ENCODE data around the gene SUCNR1. TPM values are rescaled to one million over a fixed set of nuclear protein-coding genes. Genes with fewer than 3 reads are reported as not detected.

Gene SUCNR1, protein sequence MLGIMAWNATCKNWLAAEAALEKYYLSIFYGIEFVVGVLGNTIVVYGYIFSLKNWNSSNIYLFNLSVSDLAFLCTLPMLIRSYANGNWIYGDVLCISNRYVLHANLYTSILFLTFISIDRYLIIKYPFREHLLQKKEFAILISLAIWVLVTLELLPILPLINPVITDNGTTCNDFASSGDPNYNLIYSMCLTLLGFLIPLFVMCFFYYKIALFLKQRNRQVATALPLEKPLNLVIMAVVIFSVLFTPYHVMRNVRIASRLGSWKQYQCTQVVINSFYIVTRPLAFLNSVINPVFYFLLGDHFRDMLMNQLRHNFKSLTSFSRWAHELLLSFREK
- 1 to 10 TPM in 1 of 2 donors, under 1 TPM in 1; 0.60 to 2.5 TPM for total RNA-seq
- polyA plus RNA-seq = 1 to 10 TPM in 1 of 2 donors, under 1 TPM in 1; 0.16 to 1.7 TPM
- long read RNA-seq, donor 1, full-length matches to known transcripts = 1 of 1 reads
- long read RNA-seq, donor 1, partial matches to known transcripts = 0 of 1 reads
- long read RNA-seq, donor 1, other reads (novel, unspliced or antisense) = 0 of 1 reads
- long read RNA-seq, donor 2 = 0 reads
- long read RNA-seq, donor 3 = 0 reads
- long read RNA-seq, donor 4 = 0 reads
- long read RNA-seq, donor 5 = 0 reads

DNA sequence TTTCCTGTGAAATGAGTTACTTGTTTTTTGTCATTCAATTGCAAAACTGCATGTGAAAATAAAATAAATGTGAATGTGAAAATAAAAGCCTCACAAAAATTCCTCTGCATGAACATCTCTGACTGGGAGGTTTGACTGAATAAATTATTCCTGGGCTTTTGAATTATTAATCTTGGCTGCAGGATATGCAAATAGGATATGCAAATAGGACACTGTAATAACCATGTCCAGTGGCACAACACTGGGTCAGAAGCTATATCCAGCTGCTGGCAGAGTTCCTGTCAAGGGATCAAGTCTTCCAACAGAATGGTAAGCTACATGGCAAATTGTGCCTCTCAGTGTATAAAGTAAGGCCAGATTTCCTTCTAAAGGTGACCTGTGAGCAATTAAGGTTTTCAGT is at the start of gene SUCNR1:
Gene SUCNR1 (plus strand): TSS at position 246 of the 400 bp plus-strand sequence. CDS start 6,250 bp downstream, outside the sequence.
- no peak for ATAC-seq (ENCODE audit: insufficient read depth, low FRiP score)
- no peaks in the 10 kb centered on the region for H3K36me3 ChIP-seq (ENCODE audit: control insufficient read depth in 4 of 4, insufficient read depth in 4 of 4, low read length in 4 of 4)
- H3K4me3 ChIP-seq = no peak within 1 kb of the TSS

DNA sequence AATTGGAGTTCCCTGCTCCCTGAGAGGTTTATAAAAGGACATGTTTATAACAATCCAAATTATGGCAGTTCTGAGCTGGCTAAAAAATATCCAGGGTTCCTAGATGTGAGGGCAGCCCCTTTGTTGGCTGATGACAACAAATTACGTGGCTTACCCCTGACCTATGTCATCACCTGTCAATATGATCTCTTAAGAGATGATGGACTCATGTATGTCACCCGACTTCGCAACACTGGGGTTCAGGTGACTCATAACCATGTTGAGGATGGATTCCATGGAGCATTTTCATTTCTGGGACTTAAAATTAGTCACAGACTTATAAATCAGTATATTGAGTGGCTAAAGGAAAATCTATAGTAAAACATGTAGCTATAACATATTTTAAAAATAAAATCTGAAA is 45.6 kb upstream of the SUCNR1 start:
- TF ChIP-seq, protein P1, sequence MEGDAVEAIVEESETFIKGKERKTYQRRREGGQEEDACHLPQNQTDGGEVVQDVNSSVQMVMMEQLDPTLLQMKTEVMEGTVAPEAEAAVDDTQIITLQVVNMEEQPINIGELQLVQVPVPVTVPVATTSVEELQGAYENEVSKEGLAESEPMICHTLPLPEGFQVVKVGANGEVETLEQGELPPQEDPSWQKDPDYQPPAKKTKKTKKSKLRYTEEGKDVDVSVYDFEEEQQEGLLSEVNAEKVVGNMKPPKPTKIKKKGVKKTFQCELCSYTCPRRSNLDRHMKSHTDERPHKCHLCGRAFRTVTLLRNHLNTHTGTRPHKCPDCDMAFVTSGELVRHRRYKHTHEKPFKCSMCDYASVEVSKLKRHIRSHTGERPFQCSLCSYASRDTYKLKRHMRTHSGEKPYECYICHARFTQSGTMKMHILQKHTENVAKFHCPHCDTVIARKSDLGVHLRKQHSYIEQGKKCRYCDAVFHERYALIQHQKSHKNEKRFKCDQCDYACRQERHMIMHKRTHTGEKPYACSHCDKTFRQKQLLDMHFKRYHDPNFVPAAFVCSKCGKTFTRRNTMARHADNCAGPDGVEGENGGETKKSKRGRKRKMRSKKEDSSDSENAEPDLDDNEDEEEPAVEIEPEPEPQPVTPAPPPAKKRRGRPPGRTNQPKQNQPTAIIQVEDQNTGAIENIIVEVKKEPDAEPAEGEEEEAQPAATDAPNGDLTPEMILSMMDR (IDR thresholded peaks at IDR 0.05; ENCODE audit: control extremely low read depth, extremely low read depth) = no peak
- Histone ChIP-seq H3K4me1 (ENCODE audit: control insufficient read depth in 5 of 5, insufficient read depth in 5 of 5, low read length in 5 of 5) (no peaks in the 10 kb centered on the region), H3K27me3 (ENCODE audit: control insufficient read depth in 3 of 3, insufficient read depth in 3 of 3, low read length in 2 of 3) (no peaks in the 10 kb centered on the region), H3K36me3 (ENCODE audit: control insufficient read depth in 4 of 4, insufficient read depth in 4 of 4, low read length in 4 of 4) (no peaks in the 10 kb centered on the region), H3K9me3 (ENCODE audit: control insufficient read depth in 4 of 4, insufficient read depth in 3 of 4, low read length in 3 of 4) (no peaks in the 10 kb centered on the region), H3K27ac (ENCODE audit: low read depth in 1 of 2, low read length in 1 of 2) (no peak overlapping the region), H3K4me3 (no peak overlapping the region), H3K9ac (ENCODE audit: insufficient read depth in 1 of 2, low read length in 2 of 2) (no peak overlapping the region)
- no peak for ATAC-seq (ENCODE audit: insufficient read depth, low FRiP score)
- DNase-seq = no peak
- 91% methylated on average over 3 of the region's 3 CpGs for WGBS, 2 donors

More for the DNA sequence above, at the start of gene SUCNR1:
- Histone ChIP-seq H3K9ac (ENCODE audit: insufficient read depth in 1 of 2, low read length in 2 of 2) (no peak within 1 kb of the TSS), H3K27me3 (ENCODE audit: control insufficient read depth in 3 of 3, insufficient read depth in 3 of 3, low read length in 2 of 3) (no peaks in the 10 kb centered on the region), H3K9me3 (ENCODE audit: control insufficient read depth in 4 of 4, insufficient read depth in 3 of 4, low read length in 3 of 4) (no peaks in the 10 kb centered on the region), H3K27ac (ENCODE audit: low read depth in 1 of 2, low read length in 1 of 2) (no peak within 1 kb of the TSS), H3K4me1 (ENCODE audit: control insufficient read depth in 5 of 5, insufficient read depth in 5 of 5, low read length in 5 of 5) (peaks cover 0 to 4% (median 0%) of the 10 kb centered on the region in 5 donors)
- no peak for DNase-seq
- TF ChIP-seq, protein P1 (IDR thresholded peaks at IDR 0.05; ENCODE audit: control extremely low read depth, extremely low read depth) = no peak

DNA sequence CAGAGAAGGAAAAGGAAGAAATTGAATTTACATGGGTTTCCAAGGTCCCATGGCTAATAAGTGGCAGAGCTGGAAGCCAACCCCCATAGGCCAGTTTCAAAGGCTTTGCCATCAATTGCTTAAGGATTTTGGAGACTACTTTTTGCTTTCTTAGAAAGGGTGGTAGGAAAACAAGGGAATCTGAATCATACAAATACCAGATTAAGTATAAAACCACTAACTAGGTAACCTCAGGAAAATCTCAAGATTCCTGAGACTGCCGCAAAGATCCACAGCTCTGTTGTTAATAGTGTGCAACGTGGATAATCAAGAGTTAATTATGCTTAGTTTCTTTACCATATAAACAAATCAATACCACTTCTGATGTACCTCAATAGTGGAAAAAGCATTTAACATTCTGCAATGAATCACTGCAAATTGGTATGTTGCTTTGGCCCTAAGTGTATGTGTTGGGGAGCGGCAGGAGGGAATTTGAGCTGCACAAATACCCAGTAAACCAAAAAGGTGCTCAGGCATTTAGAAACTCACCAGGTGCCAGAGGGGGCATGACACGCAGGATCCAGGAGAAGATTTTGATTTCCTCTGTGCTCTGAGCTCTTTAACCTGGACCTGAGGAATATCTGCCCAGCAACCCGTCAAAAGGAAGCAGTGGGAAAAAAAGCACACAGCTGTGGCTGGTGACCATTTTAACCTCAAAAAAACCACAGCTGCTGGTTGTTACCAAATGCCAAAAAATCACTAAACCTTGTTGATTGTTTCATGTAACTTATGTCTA is 37.5 kb upstream of the SUCNR1 start:
- H3K9ac ChIP-seq (ENCODE audit: insufficient read depth in 1 of 2, low read length in 2 of 2) = no peak overlapping the region
- no peak overlapping the region for H3K4me3 ChIP-seq
- no peaks in the 10 kb centered on the region for H3K27me3 ChIP-seq (ENCODE audit: control insufficient read depth in 3 of 3, insufficient read depth in 3 of 3, low read length in 2 of 3)
- H3K4me1 ChIP-seq (ENCODE audit: control insufficient read depth in 5 of 5, insufficient read depth in 5 of 5, low read length in 5 of 5) = peaks cover 0 to 11% (median 0%) of the 10 kb centered on the region in 5 donors
- no peaks in the 10 kb centered on the region for H3K36me3 ChIP-seq (ENCODE audit: control insufficient read depth in 4 of 4, insufficient read depth in 4 of 4, low read length in 4 of 4)
- H3K9me3 ChIP-seq (ENCODE audit: control insufficient read depth in 4 of 4, insufficient read depth in 3 of 4, low read length in 3 of 4) = no peaks in the 10 kb centered on the region
- ATAC-seq (ENCODE audit: insufficient read depth, low FRiP score) = no peak
- no peak overlapping the region for H3K27ac ChIP-seq (ENCODE audit: low read depth in 1 of 2, low read length in 1 of 2)
- DNase-seq = peak; percentile 35 to 70 (median 65)
- 63 to 67% methylated on average over 5 of the region's 5 CpGs for WGBS, 2 donors
- TF ChIP-seq, protein P1 (IDR thresholded peaks at IDR 0.05; ENCODE audit: control extremely low read depth, extremely low read depth) = no peak
